Mesothelial cell of epicardium (in vitro differentiated cells): ENCODE measurements around the gene RUFY1. TPM values are rescaled to one million over a fixed set of nuclear protein-coding genes. Genes with fewer than 3 reads are reported as not detected.
"Not testable (repeated sequence)": the region's sequence is repeated elsewhere in the genome, so short reads cannot be mapped to it uniquely, and the experiment has no call there.

Experiments
- DNase-seq, 2 experiments: peaks; one replicate each; pipeline ENCODE4 v3.0.0; 2021; ENCODE audit warnings: low spot score in 2 of 2; ENCODE audit not compliant: unreplicated experiment in 2 of 2
- H3K27ac Mint-ChIP-seq: 2 replicates; pipeline ENCODE4 v1.8.0; 2021; ENCODE audit warnings: mixed read lengths
- H3K27me3 Mint-ChIP-seq: 2 replicates; pipeline ENCODE4 v1.8.0; 2021; ENCODE audit warnings: low read depth, mixed read lengths
- H3K36me3 Mint-ChIP-seq: 2 replicates; pipeline ENCODE4 v1.8.0; 2021; ENCODE audit warnings: mixed read lengths
- H3K4me1 Mint-ChIP-seq: 2 replicates; pipeline ENCODE4 v1.8.0; 2021; ENCODE audit warnings: mixed read lengths
- H3K4me3 Mint-ChIP-seq: 2 replicates; pipeline ENCODE4 v1.8.0; 2021; ENCODE audit warnings: mild to moderate bottlenecking, moderate library complexity, mixed read lengths
- H3K9me3 Mint-ChIP-seq: 2 replicates; pipeline ENCODE4 v1.8.0; 2021; ENCODE audit warnings: mixed read lengths
- CTCF ChIP-seq: fragments of 200-600 bp; sonication (generic); IDR thresholded peaks from one replicate; pipeline ENCODE4 v1.5.0; 2021; ENCODE audit warnings: antibody characterized with exemption; ENCODE audit not compliant: unreplicated experiment
- total RNA-seq: library from RNA; stranded (reverse); gene quantifications from 3 replicates; pipeline ENCODE4 v1.2.1, GENCODE V29; 2021

Gene RUFY1
- total RNA-seq, 1 donor from 2014 or later: 55.9 TPM

- not testable (repeated sequence) for H3K9me3 Mint-ChIP-seq, DNase-seq, H3K36me3 Mint-ChIP-seq, H3K27ac Mint-ChIP-seq, H3K27me3 Mint-ChIP-seq, H3K4me1 Mint-ChIP-seq, H3K4me3 Mint-ChIP-seq
These were observed 28.2 kb upstream of the RUFY1 start for GRCh38 chr5:179522107-179522506.

DNA sequence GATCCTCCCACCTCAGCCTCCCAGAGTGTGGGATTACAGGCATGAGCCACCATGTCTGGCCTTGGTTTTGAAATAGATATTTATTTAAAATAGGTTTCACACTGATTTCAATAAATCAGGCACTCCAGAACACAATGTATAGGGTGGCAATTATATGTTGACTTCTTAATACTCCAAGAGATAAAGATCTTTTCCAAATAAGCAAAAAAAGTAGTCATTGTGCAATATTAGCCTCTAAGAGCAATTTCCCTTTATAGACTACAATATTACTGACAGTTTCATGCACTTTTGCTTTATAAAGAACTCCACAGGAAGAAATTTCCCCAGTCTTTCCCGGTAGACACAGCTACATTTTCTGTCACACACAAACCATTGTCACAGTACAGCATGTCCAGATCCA is 23.4 kb upstream of the RUFY1 start:
- TF ChIP-seq CTCF: no peak
- no peaks in the 10 kb centered on the region for H3K27me3 Mint-ChIP-seq
- no peak overlapping the region for H3K4me3 Mint-ChIP-seq
- peaks cover 3% of the 10 kb centered on the region for H3K4me1 Mint-ChIP-seq
- no peak overlapping the region for H3K27ac Mint-ChIP-seq
- DNase-seq: no peak
- H3K9me3 Mint-ChIP-seq: no peaks in the 10 kb centered on the region
- H3K36me3 Mint-ChIP-seq: no peaks in the 10 kb centered on the region

DNA sequence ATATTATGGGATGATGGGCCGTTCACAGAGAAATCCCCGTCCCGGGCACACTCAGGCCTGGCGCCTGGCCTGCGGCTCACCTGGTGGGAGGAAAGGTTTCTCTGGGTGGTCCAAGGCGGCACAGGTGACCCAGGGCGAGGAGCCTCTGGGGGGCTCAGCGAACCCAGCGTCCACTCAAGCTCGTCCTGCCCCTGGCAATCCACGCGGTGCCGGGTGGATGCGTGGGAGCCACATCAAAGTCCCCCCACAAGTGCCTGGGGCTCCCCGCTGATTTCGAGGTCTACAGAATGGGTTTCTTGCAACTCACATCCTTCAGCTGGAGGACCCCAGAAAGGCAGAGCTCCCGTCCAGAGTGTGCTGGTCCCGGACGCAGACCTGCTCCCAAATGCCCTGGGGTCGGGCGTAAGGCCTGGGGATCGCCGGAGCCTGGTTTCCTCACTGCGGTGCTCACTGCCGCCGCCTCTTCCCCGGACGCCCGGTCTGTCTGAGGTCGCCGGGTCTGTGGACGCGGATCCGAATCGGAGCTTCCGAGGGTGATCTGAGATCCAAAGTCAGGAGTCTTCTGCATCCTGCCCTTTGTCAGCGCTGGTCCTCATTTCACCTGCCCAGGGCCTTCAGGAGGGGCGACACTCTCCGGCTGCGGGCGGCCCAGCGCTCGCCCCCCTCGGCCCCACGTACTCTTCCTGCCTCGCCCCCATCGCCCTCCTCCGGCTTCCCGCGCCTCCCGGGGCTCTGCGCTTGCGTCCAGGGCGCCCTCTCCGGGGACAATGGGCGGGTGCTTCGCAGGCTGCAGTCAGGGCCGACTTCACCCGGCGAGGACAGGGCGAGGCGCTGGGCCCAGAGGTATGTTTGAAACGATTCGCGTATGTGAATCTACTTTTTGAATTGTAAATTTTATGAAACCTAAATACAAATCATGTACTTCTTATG is 20.0 kb upstream of the RUFY1 start:
- Mint-ChIP-seq H3K27me3 (no peaks in the 10 kb centered on the region), H3K4me1 (peaks cover 3% of the 10 kb centered on the region)

DNA sequence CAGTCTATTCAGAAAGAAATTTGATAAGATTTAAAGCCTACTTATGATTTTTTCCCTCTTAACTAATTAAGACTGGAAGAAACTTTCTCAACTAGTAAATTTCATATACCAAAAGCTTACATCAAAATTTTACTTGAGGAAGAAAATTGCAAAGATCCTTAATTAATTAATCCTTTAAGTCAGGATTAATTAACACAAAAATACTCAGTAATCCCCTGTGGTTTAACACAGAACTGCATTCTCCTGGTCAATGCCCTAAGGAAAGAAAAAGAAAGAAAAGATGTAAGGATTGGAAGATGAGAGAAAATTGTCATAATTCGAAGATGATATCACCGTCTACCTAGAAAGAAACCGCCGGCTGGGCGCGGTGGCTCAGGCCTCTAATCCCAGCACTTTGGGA is 17.3 kb upstream of the RUFY1 start:
- no peak for DNase-seq
- no peak overlapping the region for H3K4me3 Mint-ChIP-seq
- H3K36me3 Mint-ChIP-seq: no peaks in the 10 kb centered on the region
- no peaks in the 10 kb centered on the region for H3K27me3 Mint-ChIP-seq
- H3K4me1 Mint-ChIP-seq: peaks cover 10% of the 10 kb centered on the region
- H3K27ac Mint-ChIP-seq: no peak overlapping the region
- H3K9me3 Mint-ChIP-seq: no peaks in the 10 kb centered on the region
- TF ChIP-seq CTCF: peak; percentile 30

More for the DNA sequence above, 20.0 kb upstream of the RUFY1 start:
- no peaks in the 10 kb centered on the region for H3K9me3 Mint-ChIP-seq
- no peak overlapping the region for H3K27ac Mint-ChIP-seq
- H3K4me3 Mint-ChIP-seq: peak overlapping the region; percentile 62
- H3K36me3 Mint-ChIP-seq: no peaks in the 10 kb centered on the region
- TF ChIP-seq CTCF: no peak
- peak; percentile 47 to 67 for DNase-seq

DNA sequence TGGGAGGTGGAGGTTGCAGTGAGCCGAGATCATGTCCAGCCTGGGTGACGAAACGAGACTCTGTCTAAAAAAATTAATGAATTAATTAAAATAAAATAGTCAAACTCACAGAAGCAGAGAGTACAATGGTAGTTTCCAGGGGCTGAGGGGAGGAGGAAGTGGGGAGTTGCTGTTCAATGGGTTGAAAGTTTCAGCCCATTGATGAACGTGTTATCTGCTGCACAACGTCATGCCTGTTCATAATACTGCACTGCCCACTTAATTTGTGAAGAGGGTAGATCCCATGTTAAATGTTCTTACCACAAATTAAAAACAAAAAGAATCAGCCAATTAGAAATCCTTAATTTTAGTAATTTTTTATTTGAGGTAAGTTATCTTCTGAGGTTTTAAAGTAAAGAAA is 16.4 kb upstream of the RUFY1 start:
- H3K4me1 Mint-ChIP-seq: peaks cover 10% of the 10 kb centered on the region
- no peaks in the 10 kb centered on the region for H3K36me3 Mint-ChIP-seq
- no peaks in the 10 kb centered on the region for H3K27me3 Mint-ChIP-seq
- no peak overlapping the region for H3K4me3 Mint-ChIP-seq
- no peak for DNase-seq
- TF ChIP-seq CTCF: no peak
- H3K9me3 Mint-ChIP-seq: no peaks in the 10 kb centered on the region
- no peak overlapping the region for H3K27ac Mint-ChIP-seq

DNA sequence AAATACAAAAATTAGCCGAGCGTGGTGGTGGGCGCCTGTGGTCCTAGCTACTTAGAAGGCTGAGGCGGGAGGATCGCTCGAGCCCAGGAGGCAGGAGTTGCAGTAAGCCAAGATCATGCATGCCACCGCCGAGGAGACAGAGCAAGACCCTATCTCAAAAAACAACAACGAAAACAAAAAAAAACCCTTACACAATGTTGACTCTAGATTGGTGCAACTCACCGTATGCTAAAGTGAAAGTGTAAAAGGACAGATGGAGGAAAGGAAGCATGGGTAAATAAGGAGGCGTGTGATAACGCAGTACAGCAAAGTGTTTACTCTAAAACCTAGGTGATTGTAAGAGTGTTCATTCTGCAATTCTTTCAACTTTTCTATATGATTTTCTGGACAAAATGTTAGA is 15.9 kb upstream of the RUFY1 start:
- no peaks in the 10 kb centered on the region for H3K27me3 Mint-ChIP-seq
- no peak for TF ChIP-seq CTCF
- H3K4me1 Mint-ChIP-seq: peaks cover 10% of the 10 kb centered on the region
- H3K27ac Mint-ChIP-seq: no peak overlapping the region
- DNase-seq: no peak
- no peak overlapping the region for H3K4me3 Mint-ChIP-seq
- no peaks in the 10 kb centered on the region for H3K36me3 Mint-ChIP-seq
- no peaks in the 10 kb centered on the region for H3K9me3 Mint-ChIP-seq
